ENCODE measurements around the gene MTMR2.

- TF ChIP-seq ZNF384 (IDR thresholded peaks at IDR 0.05) (no peak), ELF4 (IDR thresholded peaks at IDR 0.05) (no peak), FOXA1 (IDR thresholded peaks at IDR 0.05) (no peak), FOXM1 (IDR thresholded peaks at IDR 0.05; ENCODE audit: borderline replicate concordance) (no peak), ARNT (IDR thresholded peaks at IDR 0.05) (no peak), SP1 (IDR thresholded peaks at IDR 0.05) (no peak), CTBP1 (IDR thresholded peaks at IDR 0.05; ENCODE audit: borderline replicate concordance) (no peak), SUZ12 (IDR thresholded peaks at IDR 0.05) (no peak), LEF1 (IDR thresholded peaks at IDR 0.05; ENCODE audit: borderline replicate concordance) (no peak), BHLHE40 (IDR thresholded peaks at IDR 0.05; ENCODE audit: borderline replicate concordance) (no peak), L3MBTL2 (conservative IDR thresholded peaks at IDR 0.05) (no peak), HDGF (IDR thresholded peaks at IDR 0.05; ENCODE audit: borderline replicate concordance) (no peak), PKNOX1 (IDR thresholded peaks at IDR 0.05) (no peak)
Observed at GRCh38 chr11:95867105-95867504, 56.8 kb downstream of the MTMR2 start.
